IPS-18a (cell line): ENCODE measurements around the gene CCDC179.

ENCODE experiments used
- H3K27ac ChIP-seq: one replicate; pipeline ENCODE4 v1.5.1; 2013; ENCODE audit warnings: low read length
- H3K27me3 ChIP-seq: one replicate; pipeline ENCODE4 v1.6.1; 2013; ENCODE audit warnings: mild to moderate bottlenecking, low read length; ENCODE audit not compliant: control insufficient read depth, insufficient read depth
- H3K36me3 ChIP-seq: one replicate; pipeline ENCODE4 v1.6.1; 2013; ENCODE audit warnings: low read depth, low read length; ENCODE audit not compliant: control insufficient read depth
- H3K4me1 ChIP-seq: one replicate; pipeline ENCODE4 v1.6.1; 2013; ENCODE audit warnings: low read depth, low read length; ENCODE audit not compliant: control insufficient read depth
- H3K4me3 ChIP-seq: one replicate; pipeline ENCODE4 v1.5.1; 2013; ENCODE audit warnings: low read length
- H3K9ac ChIP-seq: one replicate; pipeline ENCODE4 v1.6.1; 2013; ENCODE audit warnings: mild to moderate bottlenecking, low read length, moderate library complexity
- H3K9me3 ChIP-seq: one replicate; pipeline ENCODE4 v1.6.1; 2013; ENCODE audit warnings: low read depth, low read length; ENCODE audit not compliant: control insufficient read depth

The CCDC179 gene

GRCh38 chr11:22860241-22860640 lies at the start of gene CCDC179:
Gene CCDC179 (minus strand): TSS chr11:22860474. CDS start chr11:22860421, 53 bp downstream.
- Histone ChIP-seq H3K9ac (no peak within 1 kb of the TSS), H3K4me1 (peaks cover 4% of the 10 kb centered on the region), H3K27me3 (no peaks in the 10 kb centered on the region), H3K36me3 (no peaks in the 10 kb centered on the region), H3K27ac (no peak within 1 kb of the TSS), H3K4me3 (no peak within 1 kb of the TSS), H3K9me3 (no peaks in the 10 kb centered on the region)

GRCh38 chr11:22903782-22904181 lies 43.5 kb upstream of the CCDC179 start:
- no peak overlapping the region for H3K27ac ChIP-seq
- H3K4me3 ChIP-seq, result no peak overlapping the region
- no peaks in the 10 kb centered on the region for H3K27me3 ChIP-seq
- H3K36me3 ChIP-seq, result no peaks in the 10 kb centered on the region
- H3K4me1 ChIP-seq, result no peaks in the 10 kb centered on the region
- H3K9me3 ChIP-seq, result no peaks in the 10 kb centered on the region
- no peak overlapping the region for H3K9ac ChIP-seq

DNA sequence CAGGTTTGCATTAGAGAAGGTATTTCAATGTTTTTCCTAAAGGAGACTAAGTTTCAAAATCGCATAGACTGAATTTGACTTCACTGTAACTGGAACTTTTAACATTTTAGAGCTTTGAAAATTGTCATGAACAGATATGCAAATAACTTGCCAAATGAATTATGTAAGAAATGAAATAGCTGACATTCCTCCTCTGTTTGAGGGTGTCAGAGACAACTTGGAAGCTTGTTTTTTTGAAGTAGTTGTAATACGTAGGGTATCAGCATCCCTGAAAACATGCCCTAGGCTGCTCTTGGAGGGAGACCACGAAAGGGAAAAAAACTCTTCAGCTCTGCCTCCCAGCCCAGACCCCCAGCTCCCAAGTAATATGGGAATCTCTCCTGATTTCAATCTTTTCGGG lies 41.3 kb upstream of the CCDC179 start:
- Histone ChIP-seq H3K27me3 (no peaks in the 10 kb centered on the region), H3K27ac (no peak overlapping the region), H3K4me3 (no peak overlapping the region), H3K9me3 (no peaks in the 10 kb centered on the region), H3K4me1 (no peaks in the 10 kb centered on the region), H3K9ac (no peak overlapping the region), H3K36me3 (no peaks in the 10 kb centered on the region)

- H3K4me1 ChIP-seq, result no peaks in the 10 kb centered on the region
Observed at GRCh38 chr11:22900764-22901486, 40.7 kb upstream of the CCDC179 start.

DNA sequence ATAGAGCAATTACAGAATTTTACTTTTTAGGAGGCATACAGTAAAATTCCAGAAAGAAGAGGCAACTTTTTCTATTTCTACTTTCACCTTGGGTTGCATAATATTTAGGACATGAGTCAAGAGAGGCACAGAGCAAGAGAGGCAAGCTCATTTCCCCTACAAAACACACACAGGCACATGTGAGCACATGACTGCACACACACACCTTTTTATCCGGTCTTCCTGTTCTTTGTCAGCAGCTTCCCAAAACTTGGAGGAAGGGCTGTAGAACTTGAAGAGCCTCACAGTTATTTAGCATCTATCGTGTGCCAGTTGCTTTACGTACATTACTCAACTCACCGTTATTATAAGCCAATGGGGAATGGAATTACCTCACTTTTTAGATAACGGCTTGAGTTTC lies 37.8 kb upstream of the CCDC179 start:
- H3K27ac ChIP-seq, result no peak overlapping the region
- no peak overlapping the region for H3K4me3 ChIP-seq

More at GRCh38 chr11:22900764-22901486, 40.7 kb upstream of the CCDC179 start:
- Histone ChIP-seq H3K27me3 (no peaks in the 10 kb centered on the region), H3K27ac (no peak overlapping the region), H3K9ac (no peak overlapping the region), H3K9me3 (no peaks in the 10 kb centered on the region), H3K36me3 (no peaks in the 10 kb centered on the region), H3K4me3 (no peak overlapping the region)

DNA sequence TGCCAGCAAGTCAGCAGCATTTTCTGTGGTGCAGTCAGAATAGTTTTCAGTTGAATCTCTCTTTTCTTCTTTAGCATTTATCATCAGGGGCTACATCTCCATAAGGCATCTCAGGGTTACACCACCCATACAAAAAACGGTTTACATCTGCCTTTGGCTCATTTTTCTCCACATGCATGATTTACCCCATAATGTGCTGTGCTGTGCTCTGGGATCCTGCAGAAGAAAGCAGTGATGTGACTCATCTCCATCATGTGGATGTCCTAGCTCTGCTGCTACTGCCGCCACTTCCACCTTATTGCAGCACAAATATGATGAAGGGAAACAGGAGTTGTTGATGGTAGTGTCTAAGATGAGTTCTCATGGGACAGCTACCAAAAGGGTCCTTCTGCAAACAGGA lies 30.0 kb upstream of the CCDC179 start:
- no peak overlapping the region for H3K4me3 ChIP-seq
- no peaks in the 10 kb centered on the region for H3K27me3 ChIP-seq
- H3K36me3 ChIP-seq, result no peaks in the 10 kb centered on the region
- H3K9me3 ChIP-seq, result no peaks in the 10 kb centered on the region
- H3K9ac ChIP-seq, result no peak overlapping the region
- no peaks in the 10 kb centered on the region for H3K4me1 ChIP-seq
- no peak overlapping the region for H3K27ac ChIP-seq

More for the DNA sequence above, 37.8 kb upstream of the CCDC179 start:
- H3K27me3 ChIP-seq, result no peaks in the 10 kb centered on the region
- no peaks in the 10 kb centered on the region for H3K36me3 ChIP-seq
- H3K9me3 ChIP-seq, result no peaks in the 10 kb centered on the region
- no peaks in the 10 kb centered on the region for H3K4me1 ChIP-seq
- no peak overlapping the region for H3K9ac ChIP-seq

GRCh38 chr11:22884217-22884616 lies 23.9 kb upstream of the CCDC179 start:
- no peaks in the 10 kb centered on the region for H3K9me3 ChIP-seq
- H3K4me3 ChIP-seq, result no peak overlapping the region
- H3K27ac ChIP-seq, result no peak overlapping the region

GRCh38 chr11:22879630-22880029 lies 19.4 kb upstream of the CCDC179 start:
- Histone ChIP-seq H3K27ac (no peak overlapping the region), H3K27me3 (no peaks in the 10 kb centered on the region), H3K9ac (no peak overlapping the region), H3K36me3 (no peaks in the 10 kb centered on the region), H3K4me3 (no peak overlapping the region), H3K9me3 (no peaks in the 10 kb centered on the region), H3K4me1 (no peaks in the 10 kb centered on the region)

More at GRCh38 chr11:22884217-22884616, 23.9 kb upstream of the CCDC179 start:
- Histone ChIP-seq H3K36me3 (no peaks in the 10 kb centered on the region), H3K27me3 (no peaks in the 10 kb centered on the region), H3K4me1 (no peaks in the 10 kb centered on the region), H3K9ac (no peak overlapping the region)

GRCh38 chr11:22878604-22879003 lies 18.3 kb upstream of the CCDC179 start:
- Histone ChIP-seq H3K36me3 (no peaks in the 10 kb centered on the region), H3K27me3 (no peaks in the 10 kb centered on the region), H3K27ac (no peak overlapping the region), H3K9me3 (no peaks in the 10 kb centered on the region), H3K4me3 (no peak overlapping the region), H3K4me1 (no peaks in the 10 kb centered on the region), H3K9ac (no peak overlapping the region)

GRCh38 chr11:22878039-22878438 lies 17.8 kb upstream of the CCDC179 start:
- Histone ChIP-seq H3K36me3 (no peaks in the 10 kb centered on the region), H3K27ac (no peak overlapping the region), H3K9ac (no peak overlapping the region), H3K4me1 (no peaks in the 10 kb centered on the region), H3K9me3 (no peaks in the 10 kb centered on the region), H3K27me3 (no peaks in the 10 kb centered on the region), H3K4me3 (no peak overlapping the region)

DNA sequence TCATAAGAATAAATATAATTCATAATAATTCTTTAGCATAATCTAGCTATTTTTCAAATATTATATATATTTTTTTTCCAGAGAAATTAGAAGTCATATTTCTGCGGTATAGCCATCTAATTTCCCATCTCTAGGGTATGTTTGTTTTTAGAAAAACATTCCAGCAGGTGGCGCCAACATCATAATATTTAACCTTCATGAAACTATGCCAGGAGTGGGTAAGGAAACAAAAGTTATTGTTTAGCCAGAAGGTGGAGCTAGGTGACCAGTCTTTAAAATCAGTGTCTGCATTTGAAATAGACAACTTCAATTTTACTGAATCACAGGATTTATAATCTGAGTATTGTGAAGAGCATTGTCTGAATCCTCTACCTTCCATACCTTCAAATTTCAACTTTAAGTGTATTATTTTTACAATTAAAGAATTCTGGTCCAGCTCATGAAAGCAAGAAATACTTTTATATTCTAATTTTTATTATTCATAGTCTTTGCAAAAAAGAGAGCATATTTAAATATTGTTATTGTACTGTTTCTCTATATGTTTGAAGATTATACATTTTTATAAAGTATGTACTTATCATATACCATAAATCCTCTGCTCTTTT lies 15.7 kb upstream of the CCDC179 start:
- no peak overlapping the region for H3K4me3 ChIP-seq
- no peak overlapping the region for H3K9ac ChIP-seq
- H3K9me3 ChIP-seq, result no peaks in the 10 kb centered on the region
- H3K36me3 ChIP-seq, result no peaks in the 10 kb centered on the region
- H3K4me1 ChIP-seq, result no peaks in the 10 kb centered on the region
- H3K27ac ChIP-seq, result no peak overlapping the region
- H3K27me3 ChIP-seq, result no peaks in the 10 kb centered on the region

GRCh38 chr11:22869325-22869724 lies 9.1 kb upstream of the CCDC179 start:
- no peaks in the 10 kb centered on the region for H3K36me3 ChIP-seq

More at GRCh38 chr11:22869325-22869724, 9.1 kb upstream of the CCDC179 start:
- no peak overlapping the region for H3K4me3 ChIP-seq
- H3K4me1 ChIP-seq, result no peaks in the 10 kb centered on the region
- no peak overlapping the region for H3K9ac ChIP-seq
- no peaks in the 10 kb centered on the region for H3K27me3 ChIP-seq
- H3K27ac ChIP-seq, result no peak overlapping the region
- H3K9me3 ChIP-seq, result no peaks in the 10 kb centered on the region
